ENCODE data around the gene RBM19.

The RBM19 gene

DNA sequence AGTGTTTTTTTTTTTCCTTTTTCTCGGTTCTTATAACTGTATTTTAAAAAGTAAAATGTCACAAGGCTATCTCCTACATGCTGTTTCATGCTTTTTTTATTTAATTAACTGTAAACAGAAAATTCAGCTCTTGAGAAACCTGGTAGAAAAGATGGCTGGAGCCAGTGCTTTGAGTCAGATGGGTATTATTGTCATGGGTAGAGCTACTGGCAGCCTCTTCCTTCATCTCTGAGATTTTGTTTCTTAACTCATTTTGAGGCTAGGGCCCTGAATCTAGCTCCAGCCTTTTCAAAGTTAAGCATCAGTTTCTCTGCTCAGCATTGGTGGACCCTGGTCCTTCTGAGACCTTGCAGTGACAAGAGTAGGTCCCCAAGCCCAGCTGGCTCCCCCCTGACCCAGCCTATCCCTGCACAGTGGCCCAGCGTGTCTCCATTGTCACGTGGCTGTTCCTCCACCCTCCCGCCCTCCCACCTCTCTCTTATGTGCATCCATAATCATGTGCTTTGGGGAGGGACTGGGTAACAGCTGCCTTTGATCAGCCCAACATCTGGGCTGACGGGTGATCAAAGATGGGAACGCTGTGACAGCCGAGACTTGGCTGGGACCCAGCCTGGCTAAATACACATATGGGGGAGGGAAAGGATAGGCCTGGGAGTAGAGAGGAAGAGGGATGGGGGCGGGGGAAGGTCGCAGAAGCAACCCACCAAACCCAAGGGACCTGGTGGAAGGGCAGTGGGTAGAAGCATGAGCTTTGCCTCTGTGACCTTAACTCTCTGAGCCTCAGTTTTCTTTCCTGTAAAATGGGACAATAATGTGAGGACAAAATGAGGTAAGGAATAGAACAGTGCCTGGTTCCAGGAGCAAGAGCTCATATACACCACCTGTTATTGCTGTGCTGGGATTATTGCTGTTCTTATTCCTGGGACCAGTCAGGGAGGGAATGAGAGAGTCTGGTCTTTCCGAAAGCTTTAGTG lies 24.4 kb upstream of the RBM19 start:
- in situ Hi-C loops (cut with HindIII; ENCODE audit: low sequenced_read_pairs), result no loop called here

DNA sequence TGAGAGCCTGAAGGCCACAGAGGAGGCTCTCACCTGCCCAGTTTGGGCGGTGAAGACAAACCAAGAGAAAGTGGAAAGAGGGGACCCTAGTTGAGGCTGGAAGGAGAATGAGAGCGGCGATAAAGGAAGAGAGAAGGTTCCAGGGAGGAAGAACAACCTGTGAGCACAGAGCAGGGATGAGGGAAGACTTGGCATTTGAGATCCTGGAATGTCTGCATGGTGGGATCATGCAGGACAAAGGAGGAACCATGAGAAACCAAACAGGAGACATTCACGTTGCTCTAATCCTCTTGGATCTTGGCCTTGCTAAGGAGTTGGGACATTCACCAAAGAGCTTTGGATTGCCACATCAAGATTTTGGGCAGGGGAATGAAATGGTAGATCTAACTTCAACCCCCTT lies 22.9 kb upstream of the RBM19 start:
- in situ Hi-C loops (cut with HindIII; ENCODE audit: low sequenced_read_pairs), result no loop called here

DNA sequence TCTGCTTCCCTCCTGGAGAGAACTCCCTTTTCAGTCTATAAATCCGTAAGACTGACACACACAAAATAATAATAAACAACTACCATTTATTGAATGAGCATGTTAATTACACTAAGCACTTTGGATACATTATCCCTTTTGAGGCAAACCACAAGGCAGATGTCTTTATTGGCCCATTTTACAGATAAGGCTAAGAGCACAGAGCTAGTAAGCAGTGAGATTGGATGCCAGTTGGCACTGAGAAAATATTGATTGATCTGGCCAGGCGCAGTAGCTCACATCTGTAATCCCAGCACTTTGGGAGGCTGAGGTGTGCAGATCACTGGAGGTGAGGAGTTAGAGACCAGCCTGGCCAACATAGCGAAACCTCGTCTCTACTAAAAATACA lies 21.9 kb upstream of the RBM19 start:
- in situ Hi-C loops (cut with HindIII; ENCODE audit: low sequenced_read_pairs), result no loop called here

DNA sequence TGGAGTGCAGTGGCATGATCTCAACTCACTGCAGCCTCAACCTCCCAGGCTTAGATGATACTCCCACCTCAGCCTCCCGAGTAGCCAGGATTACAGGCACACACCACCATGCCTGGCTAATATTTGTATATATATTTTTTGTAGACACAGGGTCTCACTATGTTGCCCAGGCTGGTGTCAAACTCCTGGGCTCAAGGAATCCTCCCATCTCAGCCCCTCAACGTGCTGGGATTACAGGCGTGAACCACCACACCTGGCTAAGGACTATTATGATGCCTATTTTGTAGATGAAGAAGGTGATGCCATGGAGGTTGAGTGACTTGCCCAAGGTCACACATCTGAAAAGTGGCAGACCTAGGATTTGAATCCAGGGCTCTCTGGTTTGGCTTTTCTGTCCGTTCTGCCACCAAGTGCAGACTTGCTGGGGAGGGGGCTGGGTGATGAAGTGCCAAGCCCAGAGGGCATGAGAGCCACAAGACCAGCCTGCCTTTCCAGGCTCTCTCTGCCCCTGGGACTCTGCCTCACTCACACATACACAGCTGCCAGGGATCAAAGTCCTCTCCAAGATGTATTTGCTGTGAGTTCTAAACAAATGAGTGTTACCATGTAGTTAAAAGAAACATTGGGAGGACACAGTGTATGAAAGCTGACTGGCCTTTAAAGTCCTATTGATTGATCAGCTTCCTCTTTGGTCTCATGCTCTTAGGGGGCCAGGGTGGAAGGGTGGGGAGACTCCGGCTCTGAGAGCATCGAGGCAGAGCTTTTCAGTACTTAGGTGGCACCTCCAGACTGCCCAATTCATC lies 21.3 kb upstream of the RBM19 start:
- in situ Hi-C loops (cut with HindIII; ENCODE audit: low sequenced_read_pairs), result no loop called here

DNA sequence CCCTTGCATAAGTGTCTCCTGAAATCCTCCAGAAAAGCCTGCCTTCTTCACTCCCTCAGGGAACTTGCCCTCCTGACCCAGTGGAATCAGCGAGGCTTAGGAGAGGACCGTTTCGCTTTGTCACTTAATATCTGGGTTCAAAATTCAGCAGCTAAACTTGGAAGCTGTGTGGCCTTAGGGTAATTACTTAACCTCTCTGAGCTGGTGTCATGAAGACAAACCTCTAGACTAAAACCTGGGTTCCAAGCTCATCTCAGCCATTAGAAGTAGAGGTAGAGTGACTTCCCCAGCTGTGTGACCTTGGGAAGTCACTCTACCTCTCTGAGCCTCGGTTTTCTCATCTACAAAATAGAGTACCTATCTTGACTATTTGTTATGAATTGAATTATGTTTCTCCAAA lies 18.3 kb upstream of the RBM19 start:
- in situ Hi-C loops (cut with HindIII; ENCODE audit: low sequenced_read_pairs), result no loop called here

DNA sequence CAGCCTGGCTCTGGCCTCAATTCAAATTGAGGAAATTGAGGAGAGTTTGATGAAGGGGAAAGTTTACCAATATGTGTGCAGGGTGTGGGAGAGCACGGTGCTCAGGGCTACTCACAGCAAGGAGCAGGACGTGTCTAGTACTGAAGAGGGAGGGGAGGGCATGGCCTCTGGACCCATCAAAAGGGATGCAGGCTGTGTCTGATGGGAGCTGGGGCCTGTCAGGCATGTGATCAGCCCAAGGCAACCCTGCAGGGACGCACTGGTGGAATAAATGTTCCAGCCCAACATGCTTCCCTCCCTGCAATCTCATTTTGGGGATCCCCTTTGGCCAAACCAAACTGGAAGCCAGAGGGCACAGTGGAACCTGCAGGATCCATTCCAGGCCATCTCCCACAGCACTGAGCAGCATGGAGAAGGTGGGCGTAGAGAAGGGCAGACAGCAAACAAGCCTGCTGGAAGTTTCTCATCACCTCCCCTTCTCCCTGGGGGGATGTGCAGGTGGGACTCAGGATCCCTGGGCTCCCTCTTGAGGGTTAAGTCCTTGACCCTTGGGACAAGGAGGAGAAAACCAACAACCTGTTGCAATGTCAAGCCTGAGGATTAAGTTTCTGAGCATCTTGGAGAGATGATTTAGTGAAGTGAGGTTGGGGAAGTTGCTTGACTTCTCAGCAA lies 17.8 kb upstream of the RBM19 start:
- in situ Hi-C loops (cut with HindIII; ENCODE audit: low sequenced_read_pairs), result no loop called here

DNA sequence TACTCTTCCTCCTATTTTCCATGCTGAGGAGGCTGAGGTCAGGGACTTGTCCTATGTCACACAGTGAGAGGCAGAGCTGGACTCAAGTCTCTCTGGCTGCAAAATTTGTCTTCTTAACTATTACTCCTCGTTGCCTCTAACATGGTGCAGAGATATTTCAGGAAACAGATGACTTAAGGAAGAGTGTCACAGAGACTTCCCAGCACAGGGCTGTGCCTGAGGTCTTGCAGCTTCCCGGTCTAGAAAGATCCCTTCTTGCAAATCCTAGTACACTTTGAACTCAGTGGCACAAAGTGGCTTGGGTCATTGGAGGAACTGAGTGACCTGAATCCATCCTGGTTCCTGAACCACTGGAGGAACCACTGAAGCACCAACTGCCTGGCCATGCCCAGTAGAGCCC lies 17.1 kb upstream of the RBM19 start:
- in situ Hi-C loops (cut with HindIII; ENCODE audit: low sequenced_read_pairs), result no loop called here

DNA sequence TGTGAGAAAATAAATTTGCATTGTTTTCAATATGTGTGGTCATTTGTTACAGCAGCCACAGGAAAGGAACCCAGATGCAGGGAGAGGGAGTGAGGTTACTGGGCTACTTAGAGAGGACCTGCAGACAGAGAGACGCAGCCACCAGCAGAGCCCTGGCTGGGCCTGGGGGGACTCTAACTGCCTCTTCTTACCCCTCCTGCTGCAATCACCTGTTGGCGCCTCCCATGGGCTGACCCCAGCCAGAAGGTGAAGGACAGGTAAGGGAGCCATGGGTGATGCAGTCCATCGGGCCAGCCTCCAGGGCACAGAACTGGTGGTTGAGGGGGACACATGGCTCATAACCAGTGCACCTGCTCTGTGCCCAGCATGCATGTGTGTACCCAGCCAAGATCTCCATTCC lies 15.8 kb upstream of the RBM19 start:
- in situ Hi-C loops (cut with HindIII; ENCODE audit: low sequenced_read_pairs), result no loop called here

DNA sequence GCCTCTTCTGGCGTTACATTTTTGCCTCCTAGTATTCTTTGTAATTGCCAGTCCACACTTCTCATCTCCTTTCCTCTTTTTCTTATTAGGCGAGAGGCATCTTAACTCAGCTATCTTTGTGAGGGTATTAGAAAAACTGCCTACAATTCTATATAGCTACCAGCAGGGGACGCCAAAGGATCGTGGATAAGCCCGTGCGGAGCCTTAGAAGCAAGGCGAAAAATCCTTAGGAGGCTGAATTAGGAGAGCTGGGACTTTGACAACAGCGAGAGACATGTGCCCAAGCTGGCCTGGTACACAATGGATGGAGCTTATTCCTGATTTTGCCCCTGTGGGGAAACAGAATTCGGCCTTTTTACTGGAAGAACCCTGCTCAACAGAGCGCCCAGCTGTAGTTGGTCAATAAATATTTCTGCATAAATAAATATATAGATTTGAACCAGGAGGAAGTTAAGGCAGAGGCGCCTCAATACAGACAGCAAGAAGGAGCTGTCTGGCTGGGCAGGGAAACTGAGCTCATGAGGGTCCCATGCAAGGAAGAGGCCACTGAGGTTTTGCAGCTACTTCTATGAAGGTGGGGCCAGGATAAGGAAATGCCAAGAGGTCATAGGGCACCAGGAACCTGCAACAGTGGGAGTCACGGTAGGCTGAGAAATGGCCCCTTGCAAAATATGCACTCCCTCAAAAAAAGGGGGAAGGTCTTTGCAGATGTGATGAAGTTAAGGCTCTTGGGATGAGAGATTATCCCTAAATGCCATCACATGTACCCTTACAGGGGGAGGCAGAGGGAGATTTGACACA lies 14.6 kb upstream of the RBM19 start:
- in situ Hi-C loops (cut with HindIII; ENCODE audit: low sequenced_read_pairs), result no loop called here

DNA sequence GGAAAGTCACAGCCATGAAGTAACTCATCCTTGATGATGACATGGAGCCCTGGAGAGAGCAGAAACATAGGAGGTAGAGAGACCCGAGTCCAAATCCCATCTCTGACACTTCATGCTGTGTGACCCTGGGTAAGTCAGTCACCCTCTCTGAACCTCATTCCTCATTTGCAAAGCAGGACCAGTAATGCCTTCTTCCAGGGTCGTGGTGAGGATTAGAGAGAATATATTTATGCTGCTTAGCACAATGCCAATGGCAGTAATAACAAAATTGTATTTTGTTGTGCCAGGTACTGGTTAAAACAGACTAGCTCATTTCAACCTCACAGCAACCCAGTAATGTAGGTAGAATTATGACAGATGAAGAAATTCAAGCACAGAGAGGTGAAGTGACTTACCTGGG lies 13.9 kb upstream of the RBM19 start:
- in situ Hi-C loops (cut with HindIII; ENCODE audit: low sequenced_read_pairs), result no loop called here

DNA sequence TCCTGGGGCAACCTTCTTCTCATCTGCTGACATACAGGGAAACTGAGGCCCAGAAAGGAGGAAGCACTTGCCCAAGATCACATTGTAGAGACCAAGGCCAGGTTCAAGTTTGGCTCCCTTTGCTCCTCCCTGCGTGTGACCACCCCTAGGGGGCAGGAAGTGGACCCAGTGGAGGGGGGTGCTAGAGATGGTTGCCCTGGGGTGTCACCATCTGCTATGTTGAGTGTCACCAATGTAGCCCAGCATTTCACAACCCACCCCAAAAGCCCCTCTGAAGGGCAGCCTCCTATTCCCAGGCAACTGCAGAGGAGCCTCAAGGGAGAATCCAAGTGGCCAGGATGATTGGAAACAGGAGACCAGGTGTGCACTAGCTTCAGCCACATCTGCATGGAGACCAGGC lies 12.0 kb upstream of the RBM19 start:
- in situ Hi-C loops (cut with HindIII; ENCODE audit: low sequenced_read_pairs), result no loop called here

DNA sequence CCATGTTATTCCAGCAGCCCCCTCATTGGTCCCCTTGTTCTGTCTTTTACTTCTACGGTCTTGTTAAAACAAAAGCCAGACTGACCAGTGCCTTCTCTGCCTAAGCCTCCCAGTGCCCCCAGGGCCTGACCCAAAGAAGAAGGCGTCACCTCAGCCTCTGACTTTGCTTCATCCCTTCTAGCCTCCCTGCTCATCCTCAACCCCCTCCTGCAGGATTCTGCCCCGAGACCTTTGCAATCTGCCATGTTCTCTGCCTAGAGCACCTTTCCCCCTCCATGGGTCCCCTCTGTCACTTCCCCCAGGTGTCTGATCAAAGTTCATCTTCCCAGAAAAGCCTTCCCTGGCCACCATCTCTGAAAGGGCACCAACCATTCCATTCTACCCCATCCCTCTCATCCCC lies 7.9 kb upstream of the RBM19 start:
- in situ Hi-C loops (cut with HindIII; ENCODE audit: low sequenced_read_pairs), result no loop called here

DNA sequence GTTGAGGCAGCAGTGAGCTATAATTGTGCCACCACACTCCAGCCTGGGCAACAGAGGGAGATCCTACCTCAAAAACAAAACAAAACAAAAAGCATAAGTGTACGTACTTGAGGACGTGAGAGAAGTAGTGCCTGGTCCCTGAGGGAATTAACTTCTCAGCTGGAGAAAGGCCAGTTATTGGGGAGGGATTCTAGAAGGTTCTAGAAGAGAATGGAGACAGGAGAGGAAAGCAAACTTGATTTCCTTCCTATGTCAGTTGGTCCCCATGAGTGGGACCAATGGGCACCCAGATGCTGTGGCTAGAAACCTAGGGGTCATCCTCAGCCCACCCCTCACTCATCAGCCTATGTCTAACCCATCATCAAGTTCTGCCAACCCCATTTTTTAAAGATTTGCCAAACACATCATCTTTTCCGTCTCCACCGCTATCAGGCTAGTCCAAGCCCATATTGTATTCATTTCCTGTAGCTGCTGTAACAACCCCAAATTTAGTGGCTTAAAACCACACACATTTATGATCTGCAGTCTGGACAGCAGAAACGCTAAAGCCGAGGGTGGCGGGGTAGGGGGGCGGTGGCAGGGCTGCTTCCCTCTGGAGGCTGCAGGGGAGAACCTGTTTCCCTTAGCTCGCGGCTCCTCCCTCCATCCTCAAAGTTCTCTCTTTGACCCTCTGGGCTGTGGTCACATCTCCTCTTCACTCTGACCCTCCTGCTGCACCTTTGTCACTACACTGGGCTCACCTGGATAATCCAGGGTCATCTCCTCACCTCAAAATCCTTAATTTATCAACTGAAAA lies 7.2 kb upstream of the RBM19 start:
- in situ Hi-C loops (cut with HindIII; ENCODE audit: low sequenced_read_pairs), result no loop called here

DNA sequence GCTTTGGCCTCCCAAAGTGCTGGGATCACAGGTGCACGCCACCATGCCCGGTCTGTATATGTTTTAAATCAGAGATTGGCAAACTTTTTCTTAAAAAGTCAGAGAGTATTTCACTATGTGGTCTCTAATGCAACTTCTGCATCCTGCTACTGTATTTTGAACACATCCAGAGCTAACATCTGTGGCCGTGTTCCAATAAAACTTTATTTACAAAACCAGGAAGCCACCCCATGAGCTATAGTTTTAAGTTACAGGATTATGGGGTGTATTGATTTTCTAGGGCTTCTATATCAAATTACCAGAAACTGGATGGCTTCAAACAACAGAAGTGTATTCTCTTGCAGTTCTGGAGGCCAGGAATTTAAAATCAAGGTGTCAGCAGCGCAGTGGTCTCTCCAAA lies 5.3 kb upstream of the RBM19 start:
- in situ Hi-C loops (cut with HindIII; ENCODE audit: low sequenced_read_pairs), result no loop called here

DNA sequence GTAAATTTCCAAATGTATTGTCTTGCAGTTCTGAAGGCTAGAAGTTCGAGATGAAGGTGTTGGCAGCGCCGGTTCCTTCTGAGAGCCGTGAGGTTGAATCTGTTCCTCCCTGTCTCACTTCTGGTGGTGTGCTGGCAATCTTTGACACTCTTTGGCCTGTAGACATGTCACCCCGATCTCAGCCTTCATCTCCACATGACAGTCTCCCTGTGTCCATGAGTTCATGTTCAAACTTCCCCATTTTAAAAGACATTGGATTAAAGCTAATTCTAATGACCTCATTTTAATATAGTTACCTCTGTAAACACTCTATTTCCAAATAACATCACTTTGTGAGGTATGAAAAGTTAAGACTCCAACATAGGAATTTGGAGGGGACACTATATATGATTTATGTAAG lies 4.1 kb upstream of the RBM19 start:
- in situ Hi-C loops (cut with HindIII; ENCODE audit: low sequenced_read_pairs), result no loop called here

DNA sequence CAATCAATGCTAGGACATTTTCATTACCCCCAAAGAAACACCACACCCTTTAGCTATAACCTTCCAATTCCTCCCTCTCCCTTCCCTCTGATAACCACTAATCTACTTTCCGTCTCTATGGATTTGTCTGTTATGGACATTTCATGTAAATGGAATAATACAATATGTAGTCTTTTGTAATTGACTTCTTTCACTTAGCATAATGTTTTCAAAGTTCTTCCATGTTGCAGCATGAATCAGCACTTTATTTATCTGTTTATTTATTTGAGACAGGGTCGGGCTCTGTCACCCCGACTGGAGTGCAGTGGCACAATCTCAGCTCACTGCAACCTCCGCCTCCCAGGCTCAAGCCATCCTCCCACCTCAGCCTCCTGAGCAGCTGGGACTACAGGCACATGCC lies 1.2 kb upstream of the RBM19 start:
- in situ Hi-C loops (cut with HindIII; ENCODE audit: low sequenced_read_pairs), result no loop called here

DNA sequence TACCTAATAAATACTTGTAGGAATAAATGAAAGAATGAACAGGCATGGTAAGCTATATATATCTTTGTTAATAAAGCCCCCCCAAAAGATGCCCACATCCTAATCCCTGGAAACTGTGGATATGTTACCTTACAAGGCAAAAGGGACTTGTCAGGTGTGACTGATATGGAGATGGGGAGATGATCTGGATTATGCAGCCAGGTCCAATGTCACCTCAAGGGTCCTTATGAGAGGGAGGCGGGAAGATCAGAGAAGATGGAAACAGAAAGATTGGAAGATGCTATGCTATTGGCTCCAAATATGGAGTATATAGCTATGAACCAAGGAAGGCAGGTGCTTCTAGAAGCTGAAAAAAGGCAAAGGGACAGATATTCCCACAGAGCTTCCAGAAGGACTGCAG lies 3.4 kb downstream of the RBM19 start:
- in situ Hi-C loops (cut with HindIII; ENCODE audit: low sequenced_read_pairs), result no loop called here

DNA sequence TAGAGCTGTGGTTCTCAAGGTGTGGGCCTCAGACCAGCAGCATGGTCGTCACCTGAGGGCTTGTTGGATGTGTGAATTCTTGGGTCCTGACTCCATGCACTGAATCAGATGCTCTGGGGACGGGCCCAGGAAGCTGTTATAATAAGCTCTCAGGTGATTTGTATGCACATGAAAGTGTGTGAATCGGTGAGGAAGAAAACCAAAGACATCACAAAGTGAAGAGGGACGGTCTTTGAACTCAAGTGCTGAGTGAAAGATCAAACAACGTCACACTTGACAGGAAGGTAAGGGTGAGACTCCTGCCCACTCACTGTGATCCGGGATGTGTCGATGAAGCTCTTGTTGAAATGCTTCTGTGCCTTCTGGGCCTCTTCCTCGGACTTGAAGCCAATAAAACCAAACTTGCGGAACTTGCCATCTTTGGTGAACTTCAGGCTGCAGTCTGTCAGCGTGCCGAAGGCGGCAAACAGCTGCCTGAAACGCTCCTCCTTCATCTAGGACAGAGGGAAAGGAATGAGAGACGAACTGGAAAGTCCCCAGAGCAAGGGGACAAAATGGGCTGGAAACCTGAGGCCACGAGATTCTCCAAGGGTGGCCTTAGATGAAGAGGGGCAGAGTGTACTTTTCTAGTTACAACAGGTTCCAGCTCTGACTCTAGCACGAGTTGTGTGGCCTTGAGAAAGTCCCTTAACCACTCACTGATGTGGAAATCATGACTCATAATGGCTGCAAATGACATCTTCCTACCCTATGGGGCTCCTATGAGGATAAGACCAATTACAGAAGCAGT lies 4.0 kb downstream of the RBM19 start:
- in situ Hi-C loops (cut with HindIII; ENCODE audit: low sequenced_read_pairs), result no loop called here

DNA sequence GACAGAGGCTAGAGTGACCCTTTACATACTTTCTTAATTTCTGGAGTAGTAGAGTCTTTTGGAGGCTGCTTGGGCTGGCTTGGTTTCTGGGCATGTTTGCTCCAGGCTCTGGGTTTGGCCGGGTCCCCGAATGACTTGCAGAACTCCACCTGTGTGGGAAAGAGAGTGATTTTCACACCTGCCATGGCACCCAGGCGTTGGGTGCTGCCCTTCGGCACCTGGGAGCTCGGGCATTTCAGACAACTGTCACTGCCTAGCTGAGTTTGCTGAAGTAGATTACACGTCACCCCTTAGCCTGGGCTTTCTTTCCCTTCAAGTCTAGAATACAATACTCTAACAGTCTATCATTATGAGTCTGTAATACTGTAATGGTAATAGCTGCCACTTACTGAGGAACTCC lies 6.1 kb downstream of the RBM19 start:
- in situ Hi-C loops (cut with HindIII; ENCODE audit: low sequenced_read_pairs), result no loop called here
